CD4-positive, alpha-beta memory T cell (primary cell): ENCODE results near the gene BCO2. TPM values are rescaled to one million over a fixed set of nuclear protein-coding genes. Genes with fewer than 3 reads are reported as not detected.

ENCODE experiments used
- CTCF ChIA-PET: fragments of 350-600 bp; sonication (Branson Sonifier 250); formaldehyde crosslinking; loops from one replicate; lab custom pipeline; 2021; ENCODE audit warnings: inconsistent platforms; ENCODE audit not compliant: partially characterized antibody; lab: Charles Lee
- POLR2A ChIA-PET: fragments of 350-600 bp; sonication (Branson Sonifier 250); formaldehyde crosslinking; loops from one replicate; lab custom pipeline; 2021; ENCODE audit not compliant: partially characterized antibody; lab: Charles Lee
- DNase-seq, 5 donors: peaks; one replicate each; pipeline versions ENCODE4 v3.0.0 to v3.0.0-alpha.2; 2020 to 2022; ENCODE audit warnings: mixed read lengths in 1 of 5
- H3K27ac ChIP-seq: one replicate; pipeline ENCODE4 v1.7.0; 2013; ENCODE audit warnings: low read depth, low read length
- H3K27me3 ChIP-seq: 2 replicates; pipeline ENCODE4 v1.7.0; 2013; ENCODE audit warnings: mild to moderate bottlenecking, low read length, moderate library complexity; ENCODE audit not compliant: insufficient read depth
- H3K36me3 ChIP-seq: 2 replicates; pipeline ENCODE4 v1.7.0; 2013; ENCODE audit warnings: mild to moderate bottlenecking, low read length, moderate library complexity; ENCODE audit not compliant: insufficient read depth
- H3K4me1 ChIP-seq: 2 replicates; pipeline ENCODE4 v1.7.0; 2013; ENCODE audit warnings: mild to moderate bottlenecking, low read length, moderate library complexity; ENCODE audit not compliant: insufficient read depth
- H3K4me3 ChIP-seq, 2 donors: one replicate each; pipeline ENCODE4 v1.7.0; 2013; ENCODE audit warnings: low read length in 2 of 2, mild to moderate bottlenecking in 1 of 2
- H3K9me3 ChIP-seq, 2 donors: one replicate each; pipeline ENCODE4 v1.7.0; 2013; ENCODE audit warnings: low read length in 2 of 2, control low read depth in 1 of 2; ENCODE audit not compliant: control insufficient read depth in 1 of 2
- H3K27ac Mint-ChIP-seq, 7 donors: one replicate each; pipeline ENCODE4 v1.8.0; 2020 to 2021; ENCODE audit warnings: mixed read lengths in 7 of 7, mild to moderate bottlenecking in 6 of 7, inconsistent platforms in 3 of 7, moderate library complexity in 3 of 7
- H3K27me3 Mint-ChIP-seq, 2 donors: one replicate each; pipeline ENCODE4 v1.8.0; 2020 to 2021; ENCODE audit warnings: mixed read lengths in 2 of 2
- H3K36me3 Mint-ChIP-seq, 2 donors: one replicate each; pipeline ENCODE4 v1.8.0; 2020 to 2021; ENCODE audit warnings: mixed read lengths in 2 of 2, inconsistent platforms in 1 of 2, mild to moderate bottlenecking in 1 of 2
- H3K4me1 Mint-ChIP-seq, 4 donors: one replicate each; pipeline ENCODE4 v1.8.0; 2020 to 2021; ENCODE audit warnings: mixed read lengths in 4 of 4, mild to moderate bottlenecking in 1 of 4
- H3K4me3 Mint-ChIP-seq, 8 donors: one replicate each; pipeline ENCODE4 v1.8.0; 2020 to 2021; ENCODE audit warnings: mixed read lengths in 8 of 8, mild to moderate bottlenecking in 7 of 8, moderate library complexity in 6 of 8, inconsistent platforms in 3 of 8
- H3K9me3 Mint-ChIP-seq, 8 donors: one replicate each; pipeline ENCODE4 v1.8.0; 2020 to 2021; ENCODE audit warnings: mixed read lengths in 8 of 8, mild to moderate bottlenecking in 5 of 8, inconsistent platforms in 3 of 8, moderate library complexity in 1 of 8
- intact Hi-C: fragments of 100-400 bp; cut with micrococcal nuclease; formaldehyde crosslinking; loops from one replicate; pipeline ENCODE4 v1.15.1; 2023
- polyA plus RNA-seq, 2 donors: library from polyadenylated mRNA; unstranded; fragments of 300-500 nt; fragmentation: Illumina TruSeq; gene quantifications; one replicate each; pipeline ENCODE4 v1.2.3, GENCODE V29; 2021
- total RNA-seq, 2 experiments: library from RNA; stranded (reverse); gene quantifications; one replicate each; pipeline ENCODE4 v1.2.3, GENCODE V29; 2021

BCO2 gene
- total and polyA plus RNA-seq, 4 experiments from 2014 or later, result 0.62 to 3.4 (median 1.9) TPM; not detected in 1

DNA sequence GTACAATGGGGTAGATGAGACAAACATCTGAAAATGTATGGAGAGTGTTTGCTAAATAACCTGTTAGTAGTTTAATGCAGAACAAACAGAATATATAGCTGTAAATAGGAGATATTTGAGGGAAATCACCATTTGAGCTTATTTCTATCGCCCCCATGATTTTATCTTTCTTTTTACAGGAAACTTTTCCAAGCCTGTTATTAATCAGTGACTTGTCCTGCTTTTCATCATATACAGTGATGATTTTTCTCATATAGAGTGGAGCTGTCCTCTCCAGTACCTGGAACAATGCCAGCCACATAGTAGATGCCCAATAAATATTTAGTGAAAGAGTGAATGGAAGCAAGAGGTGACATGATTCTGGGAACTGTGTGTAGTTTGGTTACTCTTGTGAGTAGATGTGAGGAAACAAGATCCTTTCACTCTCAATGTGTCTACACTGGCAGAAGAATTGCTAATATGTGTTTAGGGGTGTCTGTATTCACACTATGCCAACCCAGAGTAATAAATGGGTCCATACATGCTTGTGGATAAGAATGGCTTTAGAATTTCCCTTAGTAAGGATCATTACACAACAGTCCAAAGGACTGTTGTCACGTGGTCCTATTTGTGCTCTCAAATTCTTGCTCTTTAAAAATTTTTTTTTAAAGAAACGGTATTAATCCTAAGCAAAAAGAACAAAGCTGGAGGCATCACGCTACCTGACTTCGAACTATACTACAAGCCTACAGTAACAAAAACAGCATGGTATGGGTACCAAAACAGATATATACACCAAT is 48.6 kb downstream of the BCO2 start:
- intact Hi-C loops, result no loop called here
- Mint-ChIP-seq H3K4me3 (peak overlapping the region in 3 of 8 donors; percentile 9 to 75 (median 64)), H3K27ac (peak overlapping the region in 2 of 7 donors; percentile 7 to 96), H3K9me3 (no peaks in the 10 kb centered on the region), H3K27me3 (no peaks in the 10 kb centered on the region), H3K36me3 (peaks cover 8 to 20% of the 10 kb centered on the region in 2 donors), H3K4me1 (peaks cover 21 to 32% (median 24%) of the 10 kb centered on the region in 4 donors)
- H3K4me1 ChIP-seq, result peaks cover 15% of the 10 kb centered on the region
- H3K36me3 ChIP-seq, result no peaks in the 10 kb centered on the region
- H3K9me3 ChIP-seq, result no peaks in the 10 kb centered on the region
- ChIA-PET POLR2A (no interaction called here), CTCF (interaction anchor here (21.5 kb wide), 1 partner anchor 56 kb away, joined by 452 read pairs; no protein-coding TSS in a partner anchor)
- no peaks in the 10 kb centered on the region for H3K27me3 ChIP-seq
- no peak for DNase-seq
- no peak overlapping the region for H3K27ac ChIP-seq
- H3K4me3 ChIP-seq, result no peak overlapping the region

DNA sequence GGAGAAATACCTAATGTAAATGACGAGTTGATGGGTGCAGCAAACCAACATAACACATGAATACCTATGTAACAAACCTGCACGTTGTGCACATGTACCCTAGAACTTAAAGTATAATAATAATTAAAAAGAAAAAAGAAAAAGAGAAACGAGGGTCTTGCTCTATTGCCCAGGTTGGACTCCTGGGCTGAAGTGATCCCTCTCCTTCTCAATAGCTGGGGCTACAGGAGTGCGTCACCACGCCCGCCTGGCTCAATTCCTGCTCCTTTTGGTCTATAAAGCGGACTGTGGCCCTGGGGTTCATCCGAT is 50.4 kb downstream of the BCO2 start:
- no peaks in the 10 kb centered on the region for H3K27me3 Mint-ChIP-seq
- Histone ChIP-seq H3K27ac (peak overlapping the region; percentile 98), H3K36me3 (peaks cover 13% of the 10 kb centered on the region), H3K27me3 (no peaks in the 10 kb centered on the region), H3K9me3 (no peaks in the 10 kb centered on the region), H3K4me1 (peaks cover 15% of the 10 kb centered on the region), H3K4me3 (peak overlapping the region; percentile 98 to 100)
- intact Hi-C loops, result loop anchor here (1.0 to 5.0 kb wide), 4 partner anchors 298 to 1547 kb away; partner anchors contain the start of genes CFAP68, FDXACB1, TTC12 and ZW10
- H3K9me3 Mint-ChIP-seq, result no peaks in the 10 kb centered on the region
- POLR2A ChIA-PET, result interaction anchor here (1.3 to 2.4 kb wide), 3 partner anchors 54 to 355 kb away, joined by 4 to 16 read pairs (median 4); partner anchors contain the start of gene ALG9
- CTCF ChIA-PET, result interaction anchor here (21.5 kb wide), 1 partner anchor 55 kb away, joined by 452 read pairs; no protein-coding TSS in a partner anchor
- peaks cover 16 to 36% of the 10 kb centered on the region in 2 donors for H3K36me3 Mint-ChIP-seq
- DNase-seq, result no peak
- peak overlapping the region; percentile 92 to 96 (median 94) for H3K4me3 Mint-ChIP-seq
- H3K27ac Mint-ChIP-seq, result peak overlapping the region; percentile 96 to 99 (median 99)
- H3K4me1 Mint-ChIP-seq, result peaks cover 19 to 32% (median 20%) of the 10 kb centered on the region in 4 donors

DNA sequence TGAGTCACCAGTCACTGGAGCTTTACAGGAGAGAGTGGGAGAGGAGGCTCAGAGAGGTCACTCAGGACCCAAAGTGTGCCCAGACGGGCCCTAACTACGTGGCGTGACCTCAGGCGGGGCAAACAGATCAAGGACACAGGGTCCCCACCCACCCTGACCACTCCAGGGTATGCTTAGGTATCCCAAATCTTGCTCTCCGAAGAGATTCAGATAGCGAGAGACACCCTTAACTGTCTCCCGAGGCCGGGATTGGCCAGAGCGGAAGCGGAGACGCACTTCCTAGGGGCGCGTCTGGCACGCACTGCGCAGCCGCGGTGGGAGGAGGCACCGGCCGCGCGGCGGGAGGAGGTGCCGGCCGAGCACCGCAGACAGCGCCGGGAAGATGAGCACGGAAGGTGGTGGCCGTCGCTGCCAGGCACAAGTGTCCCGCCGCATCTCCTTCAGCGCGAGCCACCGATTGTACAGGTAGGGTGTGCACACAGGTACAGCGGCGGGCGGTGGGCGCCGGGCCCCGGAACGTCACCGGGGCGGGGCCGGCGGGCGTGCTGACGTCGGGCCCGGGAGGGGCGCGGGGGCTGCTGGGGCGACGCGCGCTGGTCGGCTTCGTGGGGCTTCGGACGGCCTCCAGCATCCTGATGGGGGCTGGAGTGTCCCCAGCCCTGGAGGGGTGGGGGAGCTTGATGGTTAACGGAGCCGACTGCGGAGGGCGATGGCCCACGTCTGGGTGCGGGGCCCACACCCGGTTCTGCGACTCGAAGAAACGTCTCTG is 50.9 kb downstream of the BCO2 start, which contains the start of gene PTS:
PTS (plus strand) TSS at position 367 of the 769 bp plus-strand sequence; CDS start at position 383, 16 bp downstream.
- POLR2A ChIA-PET, result interaction anchor here (0.5 to 2.4 kb wide), 9 partner anchors 15 to 1088 kb away, joined by 3 to 16 read pairs (median 4); partner anchors contain the start of genes ALG9 and TTC12
- Histone ChIP-seq H3K27ac (peak within 1 kb of the TSS; percentile 98), H3K27me3 (no peaks in the 10 kb centered on the region), H3K9me3 (no peaks in the 10 kb centered on the region), H3K36me3 (peaks cover 13% of the 10 kb centered on the region), H3K4me3 (peak within 1 kb of the TSS; percentile 98 to 100), H3K4me1 (peaks cover 15% of the 10 kb centered on the region)
- intact Hi-C loops, result loop anchor here (1.0 to 5.0 kb wide), 4 partner anchors 299 to 1547 kb away; partner anchors contain the start of genes CFAP68, FDXACB1, TTC12 and ZW10
- Mint-ChIP-seq H3K27me3 (no peaks in the 10 kb centered on the region), H3K4me1 (peaks cover 19 to 32% (median 22%) of the 10 kb centered on the region in 4 donors), H3K9me3 (no peaks in the 10 kb centered on the region), H3K4me3 (peak within 1 kb of the TSS; percentile 92 to 96 (median 94)), H3K27ac (peak within 1 kb of the TSS; percentile 96 to 99 (median 99)), H3K36me3 (peaks cover 20 to 39% of the 10 kb centered on the region in 2 donors)
- peak; percentile 81 to 91 (median 88) for DNase-seq
- CTCF ChIA-PET, result interaction anchor here (21.5 kb wide), 1 partner anchor 54 kb away, joined by 452 read pairs; no protein-coding TSS in a partner anchor

DNA sequence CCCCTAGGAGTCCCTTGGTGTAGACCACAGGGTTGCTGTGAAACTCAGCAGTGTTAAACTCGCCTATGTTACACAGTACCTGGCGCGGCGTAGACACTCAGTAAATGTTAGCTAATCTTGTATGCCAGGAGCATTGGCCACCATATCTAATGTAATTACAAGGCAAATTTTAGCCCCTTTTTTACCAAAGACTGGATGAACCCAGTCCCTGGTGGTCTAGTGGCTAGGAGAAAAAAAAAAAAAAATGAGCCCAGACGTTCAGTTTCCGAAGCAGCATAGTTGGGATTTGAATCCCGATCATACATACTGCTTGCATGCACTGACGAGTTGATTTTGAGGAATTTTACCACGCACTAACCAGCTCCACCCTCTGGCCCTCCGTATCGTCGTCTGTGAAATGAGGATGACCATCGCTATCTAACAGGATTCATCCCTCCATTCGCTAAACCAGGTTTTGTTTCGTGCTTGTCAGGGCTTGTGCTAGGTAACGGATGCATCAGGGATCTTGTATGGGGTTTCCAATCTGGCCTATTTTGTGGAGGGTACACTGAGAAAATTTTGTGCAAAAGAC is 51.6 kb downstream of the BCO2 start:
- H3K27ac ChIP-seq, result peak overlapping the region; percentile 98
- H3K9me3 ChIP-seq, result no peaks in the 10 kb centered on the region
- ChIA-PET POLR2A (interaction anchor here (0.5 to 2.4 kb wide), 11 partner anchors 10 to 1089 kb away, joined by 3 to 16 read pairs (median 4); partner anchors contain the start of genes ALG9 and TTC12), CTCF (interaction anchor here (21.5 kb wide), 1 partner anchor 53 kb away, joined by 452 read pairs; no protein-coding TSS in a partner anchor)
- Mint-ChIP-seq H3K27me3 (no peaks in the 10 kb centered on the region), H3K36me3 (peaks cover 26 to 42% of the 10 kb centered on the region in 2 donors), H3K27ac (peak overlapping the region; percentile 96 to 99 (median 99)), H3K4me1 (peaks cover 20 to 32% (median 22%) of the 10 kb centered on the region in 4 donors), H3K4me3 (peak overlapping the region; percentile 92 to 96 (median 94)), H3K9me3 (no peaks in the 10 kb centered on the region)
- peak in 1 of 5 donors; percentile 29 for DNase-seq
- peaks cover 13% of the 10 kb centered on the region for H3K36me3 ChIP-seq
- no peaks in the 10 kb centered on the region for H3K27me3 ChIP-seq
- peak overlapping the region; percentile 98 to 100 for H3K4me3 ChIP-seq
- intact Hi-C loops, result loop anchor here (1.0 to 5.0 kb wide), 4 partner anchors 300 to 1546 kb away; partner anchors contain the start of genes CFAP68, FDXACB1, TTC12 and ZW10
- peaks cover 15% of the 10 kb centered on the region for H3K4me1 ChIP-seq

DNA sequence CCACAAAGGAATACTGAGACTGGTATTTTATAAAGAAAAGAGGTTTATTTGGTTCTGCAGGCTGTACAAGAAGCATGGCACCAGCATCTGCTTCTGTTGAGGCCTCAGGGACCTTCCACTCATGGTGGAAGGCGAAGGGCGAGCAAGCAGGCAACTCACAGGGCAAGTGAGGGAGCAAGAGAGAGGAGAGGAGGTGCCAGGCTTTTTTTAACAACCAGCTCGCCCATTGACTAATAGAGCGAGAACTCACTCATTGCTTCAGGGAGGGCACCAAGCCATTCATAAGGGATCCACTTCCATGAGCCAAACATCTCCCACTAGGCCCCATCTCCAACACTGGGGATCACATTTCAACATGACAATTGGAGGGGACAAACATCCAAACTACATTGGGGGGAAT is 52.2 kb downstream of the BCO2 start:
- Mint-ChIP-seq H3K36me3 (peaks cover 31 to 48% of the 10 kb centered on the region in 2 donors), H3K27me3 (no peaks in the 10 kb centered on the region), H3K27ac (peak overlapping the region in 6 of 7 donors; percentile 96 to 99 (median 98)), H3K4me1 (peaks cover 21 to 32% (median 24%) of the 10 kb centered on the region in 4 donors), H3K9me3 (no peaks in the 10 kb centered on the region), H3K4me3 (peak overlapping the region; percentile 92 to 96 (median 94))
- Histone ChIP-seq H3K4me3 (peak overlapping the region in 1 of 2 donors; percentile 98), H3K9me3 (no peaks in the 10 kb centered on the region), H3K36me3 (peaks cover 13% of the 10 kb centered on the region), H3K27ac (peak overlapping the region; percentile 98), H3K27me3 (no peaks in the 10 kb centered on the region), H3K4me1 (peaks cover 15% of the 10 kb centered on the region)
- intact Hi-C loops, result loop anchor here (2.0 to 5.0 kb wide), 3 partner anchors 300 to 1545 kb away; partner anchors contain the start of genes TTC12 and ZW10
- CTCF ChIA-PET, result interaction anchor here (1.0 to 21.5 kb wide), 2 partner anchors 8 to 53 kb away, joined by 3 to 452 read pairs; no protein-coding TSS in a partner anchor
- DNase-seq, result no peak
- POLR2A ChIA-PET, result interaction anchor here (0.6 to 2.4 kb wide), 6 partner anchors 10 to 1088 kb away, joined by 3 to 16 read pairs (median 4); partner anchors contain the start of gene TTC12

DNA sequence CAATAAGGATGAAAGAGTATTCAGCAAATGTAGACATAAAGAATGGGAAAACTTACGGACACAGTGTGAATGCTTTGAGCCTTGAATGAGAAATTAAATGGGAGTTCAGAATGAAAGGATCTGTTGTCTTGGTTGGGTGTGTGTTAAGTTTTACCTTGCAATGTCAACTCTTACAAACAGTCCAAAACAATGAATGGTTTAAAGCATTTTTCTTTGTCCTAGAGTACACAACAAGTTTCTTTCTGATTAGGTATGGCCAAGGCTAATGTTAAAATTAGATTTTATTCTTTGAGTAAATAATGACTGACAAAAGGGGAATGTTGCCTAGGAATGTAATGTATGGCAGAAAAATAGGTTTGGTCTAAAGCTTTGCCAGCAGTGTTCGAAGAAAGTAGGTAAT is 53.4 kb downstream of the BCO2 start:
- H3K27me3 ChIP-seq, result no peaks in the 10 kb centered on the region
- intact Hi-C loops, result loop anchor here (5.0 kb wide), 2 partner anchors 301 to 1084 kb away; partner anchors contain the start of gene TTC12
- H3K4me3 Mint-ChIP-seq, result peak overlapping the region in 2 of 8 donors; percentile 1 to 27
- H3K27me3 Mint-ChIP-seq, result no peaks in the 10 kb centered on the region
- H3K36me3 Mint-ChIP-seq, result peaks cover 31 to 53% of the 10 kb centered on the region in 2 donors
- ChIA-PET CTCF (interaction anchor here (1.3 to 21.5 kb wide), 2 partner anchors 9 to 52 kb away, joined by 4 to 452 read pairs; no protein-coding TSS in a partner anchor), POLR2A (no interaction called here)
- no peak overlapping the region for H3K27ac ChIP-seq
- no peak overlapping the region for H3K27ac Mint-ChIP-seq
- H3K4me1 Mint-ChIP-seq, result peaks cover 21 to 32% (median 24%) of the 10 kb centered on the region in 4 donors
- H3K4me1 ChIP-seq, result peaks cover 15% of the 10 kb centered on the region
- no peak for DNase-seq
- H3K9me3 Mint-ChIP-seq, result no peaks in the 10 kb centered on the region
- no peaks in the 10 kb centered on the region for H3K9me3 ChIP-seq
- H3K36me3 ChIP-seq, result peaks cover 16% of the 10 kb centered on the region
- H3K4me3 ChIP-seq, result no peak overlapping the region
